Prostate gland (tissue), 2 donors: ENCODE results near the gene RNF183. TPM values are rescaled to one million over a fixed set of nuclear protein-coding genes. Genes with fewer than 3 reads are reported as not detected.

Experiments
- DNase-seq: peaks from one replicate; pipeline ENCODE4 v3.0.0-alpha.2; 2019; ENCODE audit warnings: low spot score
- H3K27ac ChIP-seq, 2 donors: fragments of 200-600 bp; sonication (generic); 2 replicates each; pipeline ENCODE4 v1.5.1; 2017 to 2019
- H3K27me3 ChIP-seq: fragments of 200-600 bp; sonication (generic); replicated peaks from 2 replicates; pipeline ENCODE4 v1.5.1; 2019; ENCODE audit not compliant: insufficient read depth
- H3K36me3 ChIP-seq, 2 donors: fragments of 200-600 bp; sonication (generic); 1 replicate in 1 of 2; 2 replicates in 1 of 2; pipeline versions ENCODE4 v1.5.1 to v1.8.1; 2017 to 2019
- H3K4me1 ChIP-seq: fragments of 200-600 bp; sonication (generic); replicated peaks from 2 replicates; pipeline ENCODE4 v1.5.1; 2019
- H3K4me3 ChIP-seq, 2 donors: fragments of 200-600 bp; sonication (generic); 2 replicates each; pipeline ENCODE4 v1.5.1; 2017 to 2019
- H3K9me3 ChIP-seq: fragments of 200-600 bp; sonication (generic); 2 replicates; pipeline ENCODE4 v1.5.1; 2017
- POLR2A ChIP-seq: fragments of 450-650 bp; IDR thresholded peaks from one replicate; pipeline ENCODE4 v1.6.1; 2016; ENCODE audit warnings: antibody characterized with exemption, mild to moderate bottlenecking
- POLR2AphosphoS5 ChIP-seq: sonication (generic); formaldehyde crosslinking; IDR thresholded peaks from one replicate; pipeline ENCODE4 v1.6.1; 2017; ENCODE audit warnings: antibody characterized with exemption
- WGBS: methylation state at CpG from one replicate; pipeline ENCODE4 v1.1.5; 2018; 5-methylcytosine and 5-hydroxymethylcytosine counted together
- intact Hi-C: fragments of 100-400 bp; cut with DNase I; formaldehyde crosslinking; loops from one replicate; pipeline ENCODE4 v1.14.2; 2022
- total RNA-seq, 2 donors: library from RNA; depleted of rRNA; stranded (reverse); fragments of >200 nt; gene quantifications; one replicate each; pipeline ENCODE4 v1.1.0, GENCODE V29; 2016
- TF ChIP-seq, protein P1 (sequence below), 4 experiments: fragments of 200-600 bp in 2 of 4; fragments of 450-650 bp in 2 of 4; sonication (generic) in 2 of 4; IDR thresholded peaks; 1 replicate in 3 of 4; 2 replicates in 1 of 4; pipeline ENCODE4 v1.5.1; 2016 to 2019; ENCODE audit warnings: antibody characterized with exemption in 4 of 4, mild to moderate bottlenecking in 2 of 4, moderate library complexity in 2 of 4

The RNF183 gene
- total RNA-seq, 2 donors from 2014 or later = 0.57 TPM; not detected in 1

DNA sequence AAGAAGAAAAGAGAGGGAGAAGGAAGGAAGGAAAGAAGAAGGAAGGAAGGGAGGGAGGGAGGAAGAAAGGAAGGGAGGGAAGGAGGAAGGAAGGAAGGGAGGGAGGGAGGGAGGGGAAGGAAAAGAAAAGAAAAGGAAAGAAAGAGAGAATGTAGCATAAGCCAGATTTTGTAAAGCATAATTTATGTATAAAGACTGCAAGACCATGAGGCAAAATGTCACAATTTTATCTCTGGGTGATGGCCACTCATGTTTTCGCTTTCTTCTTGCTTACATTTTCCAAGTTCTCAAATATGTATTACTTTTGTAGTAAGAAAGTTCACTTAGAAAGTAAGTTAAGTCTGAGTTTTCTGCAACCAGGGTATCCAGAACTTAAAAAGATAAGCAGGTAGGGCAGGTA, 3.4 kb upstream of the RNF183 start:
- Histone ChIP-seq H3K4me1 (no peaks in the 10 kb centered on the region), H3K4me3 (no peak overlapping the region), H3K9me3 (no peaks in the 10 kb centered on the region), H3K27ac (no peak overlapping the region), H3K36me3 (no peaks in the 10 kb centered on the region), H3K27me3 (no peaks in the 10 kb centered on the region)
- DNase-seq = no peak
- intact Hi-C loops = no loop called here
- 86% methylated on average over 1 of the region's 1 CpG for WGBS
- TF ChIP-seq POLR2A (no peak), POLR2AphosphoS5 (no peak)
- TF ChIP-seq, protein P1, sequence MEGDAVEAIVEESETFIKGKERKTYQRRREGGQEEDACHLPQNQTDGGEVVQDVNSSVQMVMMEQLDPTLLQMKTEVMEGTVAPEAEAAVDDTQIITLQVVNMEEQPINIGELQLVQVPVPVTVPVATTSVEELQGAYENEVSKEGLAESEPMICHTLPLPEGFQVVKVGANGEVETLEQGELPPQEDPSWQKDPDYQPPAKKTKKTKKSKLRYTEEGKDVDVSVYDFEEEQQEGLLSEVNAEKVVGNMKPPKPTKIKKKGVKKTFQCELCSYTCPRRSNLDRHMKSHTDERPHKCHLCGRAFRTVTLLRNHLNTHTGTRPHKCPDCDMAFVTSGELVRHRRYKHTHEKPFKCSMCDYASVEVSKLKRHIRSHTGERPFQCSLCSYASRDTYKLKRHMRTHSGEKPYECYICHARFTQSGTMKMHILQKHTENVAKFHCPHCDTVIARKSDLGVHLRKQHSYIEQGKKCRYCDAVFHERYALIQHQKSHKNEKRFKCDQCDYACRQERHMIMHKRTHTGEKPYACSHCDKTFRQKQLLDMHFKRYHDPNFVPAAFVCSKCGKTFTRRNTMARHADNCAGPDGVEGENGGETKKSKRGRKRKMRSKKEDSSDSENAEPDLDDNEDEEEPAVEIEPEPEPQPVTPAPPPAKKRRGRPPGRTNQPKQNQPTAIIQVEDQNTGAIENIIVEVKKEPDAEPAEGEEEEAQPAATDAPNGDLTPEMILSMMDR (IDR thresholded peaks at IDR 0.05) = no peak

DNA sequence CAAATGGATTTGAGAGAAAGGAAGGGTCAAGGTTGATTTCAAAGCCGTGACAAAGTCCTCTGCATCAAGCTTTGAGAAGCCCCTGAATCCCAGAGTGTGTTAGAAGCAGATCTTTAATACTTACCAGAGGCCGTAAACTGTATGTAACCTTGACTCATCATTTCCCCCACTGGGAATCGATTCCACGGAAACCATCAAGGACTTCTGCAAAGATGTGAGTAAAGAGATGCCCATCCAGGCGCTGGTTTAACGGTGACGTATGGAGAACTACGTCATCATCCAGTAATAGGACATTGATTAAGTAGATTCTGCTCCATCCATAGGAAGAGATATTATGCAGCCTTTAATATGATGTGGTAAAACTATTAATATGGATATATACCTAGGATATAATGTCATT, 1.6 kb downstream of the RNF183 start:
- Histone ChIP-seq H3K36me3 (no peaks in the 10 kb centered on the region), H3K4me3 (no peak overlapping the region), H3K27me3 (no peaks in the 10 kb centered on the region), H3K9me3 (no peaks in the 10 kb centered on the region), H3K4me1 (no peaks in the 10 kb centered on the region), H3K27ac (no peak overlapping the region)
- no peak for TF ChIP-seq POLR2A
- TF ChIP-seq POLR2AphosphoS5 = no peak
- TF ChIP-seq, protein P1 (IDR thresholded peaks at IDR 0.05) = no peak
- intact Hi-C loops = no loop called here
- no peak for DNase-seq
- WGBS = 91% methylated on average over 8 of the region's 8 CpGs

DNA sequence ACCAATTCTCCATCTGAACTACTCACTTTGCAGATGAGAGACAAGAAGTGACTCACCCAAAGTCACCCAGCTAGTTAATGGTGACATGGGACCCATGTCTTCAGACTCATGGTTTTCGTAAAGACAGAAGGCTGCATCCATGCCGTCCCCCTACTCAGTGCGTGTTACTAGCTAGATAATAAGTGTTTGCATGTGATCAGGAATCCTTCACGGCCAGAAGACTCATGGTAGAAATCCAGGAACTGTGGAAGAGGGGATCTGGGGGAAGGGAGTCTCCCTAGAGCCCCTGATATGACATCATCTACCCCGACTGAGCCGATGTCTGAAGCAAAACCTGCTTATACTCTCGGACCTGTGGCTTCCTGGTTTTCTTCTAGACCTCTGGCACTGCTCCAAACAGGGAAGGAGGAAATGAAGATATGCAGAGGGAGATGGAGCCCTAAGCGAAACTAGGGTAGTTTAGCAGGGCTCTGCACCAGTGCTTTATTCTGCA, 3.3 kb downstream of the RNF183 start:
- no peak for DNase-seq
- 61% methylated on average over 8 of the region's 8 CpGs for WGBS
- H3K9me3 ChIP-seq = no peaks in the 10 kb centered on the region
- TF ChIP-seq POLR2AphosphoS5 (no peak), POLR2A (no peak)
- TF ChIP-seq, protein P1 (IDR thresholded peaks at IDR 0.05) = no peak
- no peaks in the 10 kb centered on the region for H3K4me1 ChIP-seq
- no peaks in the 10 kb centered on the region for H3K27me3 ChIP-seq
- intact Hi-C loops = no loop called here
- H3K36me3 ChIP-seq = no peaks in the 10 kb centered on the region
- no peak overlapping the region for H3K27ac ChIP-seq
- H3K4me3 ChIP-seq = no peak overlapping the region

DNA sequence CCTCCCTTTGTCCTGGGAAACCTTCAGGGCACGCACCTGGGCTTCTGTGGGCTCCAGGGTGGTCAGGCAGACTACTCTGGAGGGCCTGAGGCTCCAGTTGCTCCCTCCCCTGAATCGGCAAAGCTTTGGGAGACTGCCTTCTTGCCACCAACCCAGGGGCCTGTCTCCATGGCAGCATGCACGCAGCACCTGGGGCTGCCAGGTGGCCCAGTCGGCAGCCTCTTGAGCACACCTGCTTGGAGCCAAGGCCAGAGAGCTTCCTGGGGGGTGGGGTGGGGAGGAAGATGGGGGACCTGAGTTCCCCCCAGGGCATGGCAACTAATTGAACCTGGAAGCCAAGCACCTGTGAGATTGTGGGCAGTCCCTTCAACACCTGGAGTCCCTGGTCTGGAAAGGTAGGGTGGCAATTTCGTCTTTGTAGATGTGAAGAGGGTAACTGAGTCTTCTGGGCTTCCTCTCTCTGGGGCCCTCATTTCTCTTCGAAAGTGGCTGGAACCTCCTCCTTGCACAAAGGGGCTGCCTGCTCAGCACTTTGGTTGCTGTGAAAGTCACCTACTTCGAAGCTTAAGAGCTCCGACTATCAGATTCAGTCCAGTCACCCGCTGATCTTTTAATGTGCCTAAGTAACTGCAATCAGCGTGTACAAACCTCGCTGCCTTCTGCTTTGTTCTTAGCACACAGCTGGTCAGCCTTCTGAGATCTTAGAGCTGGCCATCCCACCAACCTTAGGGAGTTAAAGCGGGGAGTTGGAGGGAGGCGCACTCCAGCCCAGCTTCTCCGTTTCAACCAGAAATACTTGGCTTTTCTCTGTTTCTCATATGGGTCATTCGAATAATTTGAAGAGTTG, 4.0 kb downstream of the RNF183 start:
- DNase-seq = no peak
- WGBS = 85% methylated on average over 15 of the region's 15 CpGs
- TF ChIP-seq POLR2A (no peak), POLR2AphosphoS5 (no peak)
- TF ChIP-seq, protein P1 (IDR thresholded peaks at IDR 0.05) = no peak

DNA sequence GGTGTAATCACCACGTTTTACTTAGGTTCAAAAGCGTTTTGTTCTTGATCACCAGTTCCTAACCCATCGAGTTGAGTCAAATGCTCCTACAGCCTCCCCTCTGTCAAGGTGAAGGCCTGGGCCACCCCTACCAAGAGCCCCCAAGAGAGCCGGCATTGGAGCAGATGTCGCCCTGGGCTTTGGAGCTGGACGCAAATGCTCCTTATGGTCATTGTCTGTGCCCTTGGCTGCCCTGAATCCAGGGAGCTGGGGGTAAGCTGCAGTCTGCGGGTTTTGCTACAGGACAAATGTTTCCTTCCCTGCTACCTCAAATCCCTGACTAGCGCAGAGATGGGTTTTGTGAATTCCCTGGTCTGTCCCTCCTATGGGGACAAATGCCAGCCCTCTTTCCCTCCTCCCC, 4.9 kb downstream of the RNF183 start:
- 94% methylated on average over 8 of the region's 8 CpGs for WGBS
- Histone ChIP-seq H3K27me3 (no peaks in the 10 kb centered on the region), H3K27ac (no peak overlapping the region), H3K4me1 (no peaks in the 10 kb centered on the region), H3K9me3 (no peaks in the 10 kb centered on the region), H3K4me3 (no peak overlapping the region), H3K36me3 (no peaks in the 10 kb centered on the region)
- no peak for DNase-seq
- TF ChIP-seq POLR2AphosphoS5 = no peak
- TF ChIP-seq, protein P1 (IDR thresholded peaks at IDR 0.05) = no peak
- TF ChIP-seq POLR2A = no peak
- intact Hi-C loops = no loop called here

More for the DNA sequence above, 4.0 kb downstream of the RNF183 start:
- no peaks in the 10 kb centered on the region for H3K27me3 ChIP-seq
- H3K27ac ChIP-seq = no peak overlapping the region
- intact Hi-C loops = no loop called here
- H3K4me1 ChIP-seq = no peaks in the 10 kb centered on the region
- H3K36me3 ChIP-seq = no peaks in the 10 kb centered on the region
- no peaks in the 10 kb centered on the region for H3K9me3 ChIP-seq
- no peak overlapping the region for H3K4me3 ChIP-seq
